SK-N-SH treated with all-trans-retinoic acid at 6 μM for 48 hours (cell line): ENCODE measurements around the gene DNAL1.

Source experiments
- ATAC-seq: fragments of 200-7000 bp; cut with Tn5 transposase; 3 replicates; pipeline ENCODE4 v1.9.1; 2020; ENCODE audit warnings: mild to moderate bottlenecking, moderate library complexity
- ARNTL ChIP-seq: fragments of 450-650 bp; formaldehyde crosslinking; IDR thresholded peaks from 2 replicates; pipeline ENCODE4 v1.5.0; 2020; ENCODE audit warnings: low read depth, mild to moderate bottlenecking, moderate library complexity, borderline replicate concordance
- BACH2 ChIP-seq: fragments of 250-450 bp; sonication (Bioruptor Pico); IDR thresholded peaks from 2 replicates; pipeline ENCODE4 v1.9.0; 2021; ENCODE audit warnings: mild to moderate bottlenecking, borderline replicate concordance
- CSDC2 ChIP-seq: fragments of 250-450 bp; sonication (Bioruptor Pico); IDR thresholded peaks from 2 replicates; pipeline ENCODE4 v1.5.0; 2020; ENCODE audit warnings: mild to moderate bottlenecking, moderate library complexity
- CSRNP3 ChIP-seq: fragments of 250-450 bp; sonication (Bioruptor Pico); IDR thresholded peaks from 2 replicates; pipeline ENCODE4 v1.5.1; 2021; ENCODE audit warnings: mild to moderate bottlenecking, moderate library complexity
- ESRRG ChIP-seq: fragments of 250-450 bp; sonication (Bioruptor Pico); IDR thresholded peaks from 2 replicates; pipeline ENCODE4 v1.6.1; 2021; ENCODE audit warnings: mild to moderate bottlenecking
- GLIS3 ChIP-seq: fragments of 250-450 bp; sonication (Bioruptor Pico); IDR thresholded peaks from 2 replicates; pipeline ENCODE4 v1.5.0; 2020; ENCODE audit warnings: mild to moderate bottlenecking, moderate library complexity
- ISL1 ChIP-seq: fragments of 250-450 bp; sonication (Bioruptor Pico); IDR thresholded peaks from 2 replicates; pipeline ENCODE4 v2.1.2; 2022; ENCODE audit warnings: mild to moderate bottlenecking, moderate library complexity
- OSR1 ChIP-seq: fragments of 250-450 bp; sonication (Bioruptor Pico); IDR thresholded peaks from 2 replicates; pipeline ENCODE4 v1.8.0; 2022; ENCODE audit warnings: moderate library complexity, mild to moderate bottlenecking, inconsistent platforms
- PATZ1 ChIP-seq: fragments of 250-450 bp; sonication (Bioruptor Pico); IDR thresholded peaks from 2 replicates; pipeline ENCODE4 v1.8.0; 2020; ENCODE audit warnings: mild to moderate bottlenecking, moderate library complexity, borderline replicate concordance
- POU6F1 ChIP-seq: fragments of 250-450 bp; sonication (Bioruptor Pico); IDR thresholded peaks from 2 replicates; pipeline ENCODE4 v1.8.0; 2021; ENCODE audit warnings: low read depth, mild to moderate bottlenecking, moderate library complexity, borderline replicate concordance
- PPARA ChIP-seq: fragments of 250-450 bp; sonication (Bioruptor Pico); IDR thresholded peaks from 2 replicates; pipeline ENCODE4 v1.5.0; 2020; ENCODE audit warnings: mild to moderate bottlenecking, borderline replicate concordance
- RARB ChIP-seq: fragments of 250-450 bp; sonication (Bioruptor Pico); IDR thresholded peaks from 2 replicates; pipeline ENCODE4 v1.8.0; 2021; ENCODE audit warnings: mild to moderate bottlenecking, moderate library complexity
- SNAI2 ChIP-seq: fragments of 250-450 bp; sonication (Bioruptor Pico); IDR thresholded peaks from 2 replicates; pipeline ENCODE4 v1.5.0; 2020; ENCODE audit warnings: mild to moderate bottlenecking, moderate library complexity
- TCF4 ChIP-seq: fragments of 250-450 bp; sonication (Bioruptor Pico); IDR thresholded peaks from 2 replicates; pipeline ENCODE4 v1.8.0; 2021; ENCODE audit warnings: mild to moderate bottlenecking, moderate library complexity, borderline replicate concordance
- TOX ChIP-seq: fragments of 250-450 bp; sonication (Bioruptor Pico); IDR thresholded peaks from 2 replicates; pipeline ENCODE4 v1.8.0; 2021; ENCODE audit warnings: mild to moderate bottlenecking, moderate library complexity, borderline replicate concordance
- TSHZ2 ChIP-seq: fragments of 250-450 bp; sonication (Bioruptor Pico); IDR thresholded peaks from 2 replicates; pipeline ENCODE4 v1.5.0; 2020; ENCODE audit warnings: mild to moderate bottlenecking, moderate library complexity
- ZC3H10 ChIP-seq: fragments of 250-450 bp; sonication (Bioruptor Pico); IDR thresholded peaks from 2 replicates; pipeline ENCODE4 v1.5.1; 2021; ENCODE audit warnings: mild to moderate bottlenecking, moderate library complexity
- ZFP30 ChIP-seq: fragments of 450-650 bp; formaldehyde crosslinking; IDR thresholded peaks from 2 replicates; pipeline ENCODE4 v1.5.0; 2022; ENCODE audit warnings: mild to moderate bottlenecking, moderate library complexity
- ZNF565 ChIP-seq: fragments of 450-650 bp; formaldehyde crosslinking; conservative IDR thresholded peaks from 2 replicates; pipeline ENCODE4 v1.5.0; 2020; ENCODE audit warnings: low read depth, mild to moderate bottlenecking, moderate library complexity
- ZNF70 ChIP-seq: fragments of 450-650 bp; formaldehyde crosslinking; IDR thresholded peaks from 2 replicates; pipeline ENCODE4 v1.5.0; 2020; ENCODE audit warnings: mild to moderate bottlenecking, moderate library complexity
- ZNF8 ChIP-seq: fragments of 450-650 bp; formaldehyde crosslinking; IDR thresholded peaks from 2 replicates; pipeline ENCODE4 v1.5.0; 2020; ENCODE audit warnings: mild to moderate bottlenecking, moderate library complexity

DNAL1 gene

GRCh38 chr14:73695082-73695481, 50.3 kb downstream of the DNAL1 start (continued):
- no peak for TF ChIP-seq TSHZ2
- TF ChIP-seq ARNTL (CRISPR knock-in tag): no peak
- TF ChIP-seq TCF4: no peak
- no peak for TF ChIP-seq POU6F1 (CRISPR knock-in tag)
- no peak for TF ChIP-seq ZNF8 (CRISPR knock-in tag)
- TF ChIP-seq ESRRG (CRISPR knock-in tag): no peak

GRCh38 chr14:73695997-73696396, 51.2 kb downstream of the DNAL1 start:
- TF ChIP-seq TSHZ2: no peak
- no peak for TF ChIP-seq PPARA (CRISPR knock-in tag)
- no peak for TF ChIP-seq ZNF70 (CRISPR knock-in tag)
- no peak for TF ChIP-seq POU6F1 (CRISPR knock-in tag)
- TF ChIP-seq ISL1 (CRISPR knock-in tag): no peak
- TF ChIP-seq RARB (CRISPR knock-in tag): no peak
- TF ChIP-seq ESRRG (CRISPR knock-in tag): no peak
- TF ChIP-seq BACH2: no peak
- TF ChIP-seq ZFP30: no peak
- TF ChIP-seq OSR1: no peak
- TF ChIP-seq GLIS3 (CRISPR knock-in tag): no peak
- TF ChIP-seq ZNF565: no peak
- no peak for TF ChIP-seq TOX (CRISPR knock-in tag)
- no peak for TF ChIP-seq ZC3H10 (CRISPR knock-in tag)
- no peak for TF ChIP-seq CSDC2 (CRISPR knock-in tag)
- no peak for TF ChIP-seq CSRNP3
- TF ChIP-seq, all 23 proteins: peak for 0
- ATAC-seq: no peak

GRCh38 chr14:73696466-73697400, 51.9 kb downstream of the DNAL1 start:
- TF ChIP-seq BACH2 (no peak), SNAI2 (no peak), ZNF70 (CRISPR knock-in tag) (no peak), PATZ1 (CRISPR knock-in tag) (no peak), POU6F1 (CRISPR knock-in tag) (no peak), TOX (CRISPR knock-in tag) (no peak), ARNTL (CRISPR knock-in tag) (no peak), ZC3H10 (CRISPR knock-in tag) (no peak), ZFP30 (no peak)
- no peak; the same call in 1 of the 3 replicates for ATAC-seq
